ENCODE measurements around the gene EMSY. TPM values are rescaled to one million over a fixed set of nuclear protein-coding genes. Genes with fewer than 3 reads are reported as not detected.

The EMSY gene
- total and polyA plus RNA-seq, 2 donors (not counting 1 experiment from before 2014, with no cell fraction given), result 27.4 to 59.7 TPM

DNA sequence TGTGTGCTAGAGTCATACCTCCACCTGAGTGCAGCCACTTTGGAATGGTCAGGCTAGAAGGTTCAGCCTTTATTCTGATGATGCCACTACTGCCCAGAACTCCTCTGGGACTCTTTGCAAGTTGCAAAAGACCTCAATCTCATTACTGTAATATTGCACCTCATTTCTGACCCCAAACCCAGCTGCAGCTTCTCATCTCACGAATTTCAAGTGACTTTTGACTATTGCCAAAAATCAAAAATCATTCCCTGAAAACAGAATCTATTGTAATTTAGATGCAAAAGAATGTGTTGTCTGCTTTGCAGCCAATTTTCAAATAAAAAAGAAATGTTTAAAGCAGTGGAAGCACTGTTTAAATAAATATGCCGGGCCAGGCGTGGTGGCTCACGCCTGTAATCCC lies 38.5 kb upstream of the EMSY start:
- Histone ChIP-seq H3K4me1 (ENCODE audit: control insufficient read depth in 2 of 2, insufficient read depth in 2 of 2, low read length in 2 of 2) (no peaks in the 10 kb centered on the region), H3K4me2 (replicated peaks; ENCODE audit: low read depth, low read length, poor library complexity, severe bottlenecking) (no peak overlapping the region), H3K36me3 (replicated peaks in 1 of 2; ENCODE audit: control extremely low read depth in 1 of 2, control insufficient read depth in 1 of 2, extremely low read depth in 1 of 2, insufficient read depth in 2 of 2, low read length in 1 of 2) (no peaks in the 10 kb centered on the region), H3K9ac (ENCODE audit: low read length) (no peak overlapping the region), H3K27me3 (replicated peaks in 1 of 4; ENCODE audit: control extremely low read depth in 1 of 4, control insufficient read depth in 3 of 4, insufficient read depth in 4 of 4, low read length in 3 of 4) (peaks cover 0 to 2% (median 0%) of the 10 kb centered on the region in 4 experiments), H3K9me3 (ENCODE audit: control extremely low read depth in 1 of 3, control insufficient read depth in 2 of 3, insufficient read depth in 1 of 3, low read length in 2 of 3) (no peaks in the 10 kb centered on the region), H3K79me2 (ENCODE audit: control insufficient read depth, insufficient read depth, low read length) (no peaks in the 10 kb centered on the region), H4K20me1 (ENCODE audit: control insufficient read depth, insufficient read depth, low read length, poor library complexity, severe bottlenecking) (no peaks in the 10 kb centered on the region), H3K27ac (ENCODE audit: low read length in 2 of 2) (no peak overlapping the region), H2AFZ (ENCODE audit: insufficient read depth, low read depth, low read length, poor library complexity, severe bottlenecking) (no peak overlapping the region), H3K4me3 (ENCODE audit: control extremely low read depth in 1 of 5, extremely low read depth in 1 of 5, insufficient read depth in 1 of 5, low read depth in 2 of 5, low read length in 4 of 5) (no peak overlapping the region)
- ChIA-PET POLR2A (no interaction called here), CTCF (no interaction called here)
- ATAC-seq (ENCODE audit: low read depth) (no peak), DNase-seq (no peak)
- 100% methylated on average over 1 of the region's 4 CpGs for WGBS (ENCODE audit: insufficient coverage)
- no peaks in the 10 kb centered on the region for H3K27me3 Mint-ChIP-seq
- intact Hi-C loops (cut with micrococcal nuclease), result no loop called here
- no peak overlapping the region for H3K4me3 Mint-ChIP-seq
- TF ChIP-seq, protein P1, sequence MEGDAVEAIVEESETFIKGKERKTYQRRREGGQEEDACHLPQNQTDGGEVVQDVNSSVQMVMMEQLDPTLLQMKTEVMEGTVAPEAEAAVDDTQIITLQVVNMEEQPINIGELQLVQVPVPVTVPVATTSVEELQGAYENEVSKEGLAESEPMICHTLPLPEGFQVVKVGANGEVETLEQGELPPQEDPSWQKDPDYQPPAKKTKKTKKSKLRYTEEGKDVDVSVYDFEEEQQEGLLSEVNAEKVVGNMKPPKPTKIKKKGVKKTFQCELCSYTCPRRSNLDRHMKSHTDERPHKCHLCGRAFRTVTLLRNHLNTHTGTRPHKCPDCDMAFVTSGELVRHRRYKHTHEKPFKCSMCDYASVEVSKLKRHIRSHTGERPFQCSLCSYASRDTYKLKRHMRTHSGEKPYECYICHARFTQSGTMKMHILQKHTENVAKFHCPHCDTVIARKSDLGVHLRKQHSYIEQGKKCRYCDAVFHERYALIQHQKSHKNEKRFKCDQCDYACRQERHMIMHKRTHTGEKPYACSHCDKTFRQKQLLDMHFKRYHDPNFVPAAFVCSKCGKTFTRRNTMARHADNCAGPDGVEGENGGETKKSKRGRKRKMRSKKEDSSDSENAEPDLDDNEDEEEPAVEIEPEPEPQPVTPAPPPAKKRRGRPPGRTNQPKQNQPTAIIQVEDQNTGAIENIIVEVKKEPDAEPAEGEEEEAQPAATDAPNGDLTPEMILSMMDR (IDR thresholded peaks at IDR 0.05), result no peak
- no peak for TF ChIP-seq EZH2 (IDR thresholded peaks at IDR 0.05; ENCODE audit: borderline replicate concordance, insufficient read depth, low read depth, low read length, poor library complexity, severe bottlenecking)
- H3K9me3 Mint-ChIP-seq (ENCODE audit: insufficient read depth), result no peaks in the 10 kb centered on the region
- H3K27ac Mint-ChIP-seq, result no peak overlapping the region
- no peaks in the 10 kb centered on the region for H3K4me1 Mint-ChIP-seq

DNA sequence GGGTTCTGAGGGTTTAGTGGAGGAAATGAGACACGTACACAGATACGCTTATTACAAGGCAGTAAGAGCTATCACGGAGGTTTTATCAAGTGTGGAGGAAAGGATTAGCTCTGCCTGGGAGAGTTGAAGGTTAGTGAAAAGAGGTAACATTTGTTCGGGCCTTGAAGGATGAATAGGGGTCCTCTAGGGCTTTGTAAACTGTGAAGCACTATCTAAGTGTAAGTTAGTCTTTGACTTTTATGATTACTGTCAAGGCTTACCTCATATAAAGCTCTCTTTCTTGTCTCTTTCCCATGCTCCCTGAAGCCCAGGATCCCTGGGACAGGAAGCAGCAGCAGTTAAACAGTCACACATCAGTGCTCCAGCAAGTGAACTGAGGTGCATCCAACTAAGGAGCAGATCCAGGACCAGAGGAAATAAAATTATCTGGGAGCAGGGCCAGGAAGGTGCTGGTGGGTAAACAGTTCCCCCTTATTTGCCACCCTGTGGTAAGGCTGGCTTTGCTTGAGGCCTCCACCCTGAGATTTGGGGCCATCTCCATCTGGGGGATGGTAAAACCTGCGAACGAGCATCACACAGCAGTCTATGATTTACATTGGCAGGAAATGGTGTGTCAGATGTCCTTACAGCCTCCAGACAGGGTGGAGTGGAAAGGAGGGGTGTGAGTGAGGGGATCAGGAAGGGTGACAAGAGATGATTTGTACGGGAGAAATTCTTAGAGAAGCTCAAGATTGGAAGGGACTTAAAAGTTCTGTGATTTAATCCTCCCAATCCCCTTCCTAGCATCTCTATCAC lies 36.5 kb upstream of the EMSY start:
- no peak overlapping the region for H3K4me3 Mint-ChIP-seq
- Histone ChIP-seq H3K27ac (ENCODE audit: low read length in 2 of 2) (no peak overlapping the region), H4K20me1 (ENCODE audit: control insufficient read depth, insufficient read depth, low read length, poor library complexity, severe bottlenecking) (no peaks in the 10 kb centered on the region), H3K4me3 (ENCODE audit: control extremely low read depth in 1 of 5, extremely low read depth in 1 of 5, insufficient read depth in 1 of 5, low read depth in 2 of 5, low read length in 4 of 5) (no peak overlapping the region), H3K4me1 (ENCODE audit: control insufficient read depth in 2 of 2, insufficient read depth in 2 of 2, low read length in 2 of 2) (no peaks in the 10 kb centered on the region), H2AFZ (ENCODE audit: insufficient read depth, low read depth, low read length, poor library complexity, severe bottlenecking) (no peak overlapping the region), H3K36me3 (replicated peaks in 1 of 2; ENCODE audit: control extremely low read depth in 1 of 2, control insufficient read depth in 1 of 2, extremely low read depth in 1 of 2, insufficient read depth in 2 of 2, low read length in 1 of 2) (no peaks in the 10 kb centered on the region), H3K9ac (ENCODE audit: low read length) (no peak overlapping the region), H3K79me2 (ENCODE audit: control insufficient read depth, insufficient read depth, low read length) (no peaks in the 10 kb centered on the region), H3K9me3 (ENCODE audit: control extremely low read depth in 1 of 3, control insufficient read depth in 2 of 3, insufficient read depth in 1 of 3, low read length in 2 of 3) (no peaks in the 10 kb centered on the region), H3K4me2 (replicated peaks; ENCODE audit: low read depth, low read length, poor library complexity, severe bottlenecking) (no peak overlapping the region), H3K27me3 (replicated peaks in 1 of 4; ENCODE audit: control extremely low read depth in 1 of 4, control insufficient read depth in 3 of 4, insufficient read depth in 4 of 4, low read length in 3 of 4) (peaks cover 0 to 2% (median 0%) of the 10 kb centered on the region in 4 experiments)
- intact Hi-C loops (cut with micrococcal nuclease), result no loop called here
- no peak overlapping the region for H3K27ac Mint-ChIP-seq
- DNase-seq (no peak), ATAC-seq (ENCODE audit: low read depth) (no peak)
- H3K27me3 Mint-ChIP-seq, result peaks cover 4% of the 10 kb centered on the region
- ChIA-PET POLR2A (no interaction called here), CTCF (no interaction called here)
- no peaks in the 10 kb centered on the region for H3K4me1 Mint-ChIP-seq
- TF ChIP-seq EZH2 (IDR thresholded peaks at IDR 0.05; ENCODE audit: borderline replicate concordance, insufficient read depth, low read depth, low read length, poor library complexity, severe bottlenecking), result no peak
- TF ChIP-seq, protein P1 (IDR thresholded peaks at IDR 0.05), result no peak
- H3K9me3 Mint-ChIP-seq (ENCODE audit: insufficient read depth), result no peaks in the 10 kb centered on the region
- 64% methylated on average over 6 of the region's 7 CpGs for WGBS (ENCODE audit: insufficient coverage)
